PC-3 (cell line): ENCODE results near the gene HDAC4.

Experiments
- CTCF ChIP-seq: fragments of 300-600 bp; sonication (generic); conservative IDR thresholded peaks from 2 replicates; pipeline ENCODE4 v1.5.1; 2017; ENCODE audit warnings: antibody characterized with exemption, low read depth, mild to moderate bottlenecking, low read length
- EZH2 ChIP-seq: fragments of 300-600 bp; sonication (generic); IDR thresholded peaks from one replicate; pipeline ENCODE4 v1.6.1; 2017; ENCODE audit warnings: antibody characterized with exemption, mild to moderate bottlenecking, low read length; ENCODE audit not compliant: unreplicated experiment
- EZH2phosphoT487 ChIP-seq: fragments of 300-600 bp; sonication (generic); IDR thresholded peaks from 2 replicates; pipeline ENCODE4 v1.6.1; 2018; ENCODE audit warnings: mild to moderate bottlenecking, antibody characterized with exemption, low read length, borderline replicate concordance

- no peak for TF ChIP-seq CTCF
- TF ChIP-seq EZH2: no peak
- no peak for TF ChIP-seq EZH2phosphoT487
These were observed 164.6 kb downstream of the HDAC4 start for GRCh38 chr2:239236043-239236807.
